NCI-H1930 (cell line): ENCODE measurements around the gene PDGFC.

Experiments used
- DNase-seq, 2 experiments: peaks; one replicate each; lab custom pipeline; 2025; lab: John Stamatoyannopoulos, UW

PDGFC gene

GRCh38 chr4:156827519-156827918 is 144.1 kb downstream of the PDGFC start:
- no peak for DNase-seq

GRCh38 chr4:156825074-156825473 is 146.5 kb downstream of the PDGFC start:
- DNase-seq = no peak

- no peak for DNase-seq
Measured at GRCh38 chr4:156824451-156825060, 147.0 kb downstream of the PDGFC start.

GRCh38 chr4:156820931-156821330 is 150.7 kb downstream of the PDGFC start:
- no peak for DNase-seq

DNA sequence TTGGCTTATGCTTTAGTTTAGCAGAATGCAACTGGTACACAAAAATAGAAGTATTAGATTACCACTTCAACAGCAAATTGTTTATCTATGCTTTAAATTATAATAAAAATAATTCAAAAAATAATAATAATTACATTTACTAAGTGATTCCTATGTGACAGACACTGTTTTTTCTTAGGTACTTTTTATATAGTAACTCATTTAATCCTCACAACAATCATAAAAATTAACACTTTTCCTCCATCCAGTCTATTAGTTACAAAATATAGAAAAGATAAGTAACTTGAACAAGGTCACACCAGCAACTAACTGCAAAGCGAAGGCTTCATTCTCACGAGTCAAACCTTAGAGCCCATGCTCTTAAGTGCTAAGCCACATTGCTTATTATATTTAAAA is 155.2 kb downstream of the PDGFC start:
- no peak for DNase-seq

DNA sequence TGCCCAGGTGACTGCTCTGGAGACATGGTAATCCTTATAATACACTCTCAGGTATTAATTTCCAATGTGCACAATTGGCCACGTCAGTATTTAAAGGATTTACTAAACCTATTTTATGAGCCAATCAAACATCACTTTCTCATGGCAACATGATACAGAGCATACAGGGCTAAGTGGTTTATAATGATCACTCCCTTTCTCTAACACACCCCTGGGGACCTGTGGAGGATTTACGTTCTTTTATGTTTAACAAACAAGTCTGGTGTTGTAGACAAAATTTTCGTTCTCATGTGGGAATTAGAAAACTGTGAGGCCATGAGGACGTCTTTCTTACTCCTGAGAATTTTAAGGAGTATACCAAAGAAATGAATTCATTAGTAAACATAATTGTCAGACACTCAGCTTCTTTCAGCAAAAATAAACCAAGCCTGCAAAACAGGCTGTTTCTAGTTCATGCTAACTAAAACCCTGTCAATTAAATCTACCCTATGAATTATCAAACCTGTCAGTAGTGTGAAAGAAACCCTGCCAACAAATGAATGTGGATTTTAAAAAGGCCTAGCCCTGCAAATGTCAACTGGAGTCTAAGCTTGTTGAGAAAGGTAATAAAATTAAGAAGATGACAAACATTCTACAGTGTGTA is 155.8 kb downstream of the PDGFC start:
- peak; percentile 77 to 80 for DNase-seq

- no peak for DNase-seq
Measured at GRCh38 chr4:156811963-156812362, 159.6 kb downstream of the PDGFC start.

DNA sequence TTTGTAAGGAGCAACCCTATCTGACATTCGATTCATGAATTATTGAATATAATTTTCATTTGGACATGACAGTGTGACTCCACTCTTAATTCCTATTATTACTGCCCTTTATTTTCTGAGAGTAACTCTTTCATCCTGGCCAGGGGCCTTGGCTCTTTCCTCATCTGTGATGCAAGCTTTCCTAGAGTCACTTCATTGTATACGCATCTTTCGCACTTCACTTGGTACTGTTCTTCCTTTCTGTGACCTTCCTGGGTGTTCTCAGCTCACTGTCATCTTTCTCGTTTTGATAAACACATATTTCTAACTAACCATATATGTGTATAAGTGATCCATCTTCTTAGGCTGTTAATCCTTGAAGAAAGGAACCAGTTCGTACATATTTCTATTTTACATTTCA is 160.3 kb downstream of the PDGFC start:
- no peak for DNase-seq

DNA sequence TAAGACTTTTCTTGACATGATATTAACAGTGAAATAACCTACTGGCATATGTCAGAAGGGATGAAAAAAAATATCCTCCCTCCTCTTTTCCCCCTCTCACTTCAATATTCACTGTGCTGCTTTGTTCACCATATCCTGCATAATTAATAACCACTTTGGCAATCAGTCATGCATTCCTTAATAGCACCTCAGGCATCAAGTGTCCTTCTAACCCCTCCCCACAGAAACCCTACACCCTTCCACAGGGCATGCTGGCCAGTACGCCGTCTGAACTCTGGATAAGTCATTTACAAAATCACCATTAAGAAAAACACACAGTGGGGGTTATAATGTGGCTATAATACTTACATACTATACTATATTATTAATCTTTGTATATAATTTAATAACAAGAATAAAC is 165.9 kb downstream of the PDGFC start:
- DNase-seq = no peak

GRCh38 chr4:156803056-156803455 is 168.5 kb downstream of the PDGFC start:
- no peak for DNase-seq

DNA sequence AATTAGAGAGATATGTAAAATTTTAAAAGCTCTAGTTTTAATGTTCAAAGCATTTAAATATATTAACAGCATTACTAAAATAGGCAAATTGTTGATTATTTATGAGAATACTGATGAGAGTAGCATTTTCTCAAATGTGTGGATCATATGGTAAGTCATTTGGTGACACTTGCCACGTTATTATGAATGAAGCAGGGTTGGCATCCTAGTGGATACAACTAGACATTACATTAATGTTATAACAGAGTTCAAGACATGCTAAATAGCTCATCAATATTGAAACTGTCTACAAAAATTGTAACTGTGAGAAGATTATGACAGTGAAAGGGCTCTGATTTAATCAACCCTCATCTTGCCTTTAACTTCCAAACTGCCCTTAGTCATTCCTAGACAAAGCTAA is 171.1 kb downstream of the PDGFC start:
- no peak for DNase-seq

DNA sequence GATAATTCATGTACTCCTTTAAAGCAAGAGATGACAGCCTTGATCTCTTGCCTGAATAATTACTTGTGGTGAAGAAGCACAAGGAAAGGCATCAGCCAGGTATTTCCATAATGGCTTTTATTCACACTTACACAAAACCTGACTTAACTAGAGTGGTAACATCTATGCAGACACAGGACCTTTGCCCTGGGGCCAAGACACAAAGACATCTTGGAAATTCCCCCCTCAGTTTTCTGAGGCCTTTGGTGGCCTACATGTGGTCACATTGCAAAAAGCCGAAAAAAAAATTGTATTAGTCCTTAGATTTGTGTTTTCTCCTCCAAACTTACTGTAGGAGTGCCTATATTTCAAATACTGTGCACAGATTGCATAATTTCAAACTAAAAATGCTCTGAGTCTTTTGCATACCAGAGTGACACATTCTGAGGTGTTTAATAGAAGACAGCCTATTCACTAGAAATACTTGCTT is 172.4 kb downstream of the PDGFC start:
- DNase-seq = no peak

- DNase-seq = no peak
Measured at GRCh38 chr4:156798438-156798837, 173.2 kb downstream of the PDGFC start.

GRCh38 chr4:156797206-156797605 is 174.4 kb downstream of the PDGFC start:
- no peak for DNase-seq

DNA sequence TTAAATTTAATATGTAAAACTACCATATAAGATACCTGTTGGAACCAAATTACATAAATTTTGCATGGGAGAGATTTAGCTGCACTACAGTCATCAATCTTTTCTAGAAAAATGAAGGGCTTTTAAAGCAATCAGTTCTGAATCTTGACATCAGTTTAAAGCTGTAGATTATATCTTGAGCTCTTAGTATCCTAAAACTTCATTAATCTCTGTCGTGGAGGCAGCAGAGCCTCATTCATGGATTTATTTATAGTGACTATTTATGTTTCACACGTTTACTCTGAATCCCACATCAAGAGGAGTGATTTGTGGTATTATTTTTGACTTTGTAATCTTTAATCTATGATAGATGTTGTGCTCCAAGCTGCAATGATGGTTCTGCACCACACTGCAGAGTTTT is 175.9 kb downstream of the PDGFC start:
- no peak for DNase-seq

GRCh38 chr4:156794863-156795262 is 176.7 kb downstream of the PDGFC start:
- no peak for DNase-seq

- DNase-seq = no peak
Measured at GRCh38 chr4:156792462-156793085, 179.0 kb downstream of the PDGFC start.

DNA sequence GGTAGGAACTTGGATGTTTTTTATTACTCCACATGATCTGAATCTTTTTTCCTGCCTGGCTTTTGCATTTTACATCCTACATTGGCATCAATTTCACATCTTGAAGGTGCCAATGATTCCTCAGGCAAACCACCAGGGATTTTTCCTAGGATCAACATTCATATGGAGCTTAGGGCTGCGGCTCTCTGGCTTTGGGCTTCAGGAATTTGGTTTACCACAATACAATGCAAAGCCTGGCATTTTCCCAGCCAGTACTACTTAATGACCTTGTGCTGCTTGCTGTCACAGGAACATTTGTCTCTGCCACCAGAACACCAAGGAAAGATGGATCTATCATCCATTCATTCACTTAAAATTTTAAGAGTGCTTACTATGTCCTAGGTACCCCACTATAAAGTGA is 180.7 kb downstream of the PDGFC start:
- DNase-seq = no peak

DNA sequence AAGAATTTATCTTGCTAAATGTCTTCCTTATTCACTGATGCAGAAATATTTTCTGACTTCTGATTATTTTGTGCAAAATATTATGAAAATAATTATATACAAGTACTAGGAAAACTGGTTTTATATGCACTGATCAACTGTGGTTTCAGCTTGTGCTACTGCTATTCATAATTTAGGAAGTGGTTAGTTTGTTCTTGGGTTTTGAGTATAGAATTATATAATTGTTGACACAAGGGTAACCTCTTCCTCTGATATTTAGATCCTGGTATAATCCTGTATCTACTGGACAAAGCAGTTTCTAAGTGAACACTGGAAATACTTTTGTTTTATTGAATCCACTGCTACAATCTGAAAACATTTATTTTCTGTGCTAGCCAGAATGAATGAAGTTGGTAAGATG is 182.8 kb downstream of the PDGFC start:
- DNase-seq = no peak

GRCh38 chr4:156786713-156787112 is 184.9 kb downstream of the PDGFC start:
- DNase-seq = no peak

GRCh38 chr4:156784970-156785369 is 186.6 kb downstream of the PDGFC start:
- no peak for DNase-seq

DNA sequence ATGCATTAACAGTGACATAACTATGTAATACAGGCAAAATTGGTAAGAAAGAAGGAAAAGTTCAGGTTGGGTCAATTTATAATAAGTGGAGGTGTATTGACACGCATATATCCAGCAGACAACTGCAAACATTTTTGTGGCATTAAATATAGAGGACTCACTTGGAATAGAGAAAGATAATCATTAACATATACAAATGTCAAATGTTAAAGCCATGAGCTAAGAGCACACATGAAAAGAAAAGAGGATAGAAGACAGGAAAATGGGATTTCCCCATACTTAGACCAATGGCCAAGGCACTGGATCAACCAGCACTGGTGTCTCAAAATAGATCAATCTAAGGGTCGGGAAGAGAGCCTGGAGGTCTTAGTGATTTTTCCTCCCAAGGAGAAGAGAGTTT is 187.6 kb downstream of the PDGFC start:
- no peak for DNase-seq

DNA sequence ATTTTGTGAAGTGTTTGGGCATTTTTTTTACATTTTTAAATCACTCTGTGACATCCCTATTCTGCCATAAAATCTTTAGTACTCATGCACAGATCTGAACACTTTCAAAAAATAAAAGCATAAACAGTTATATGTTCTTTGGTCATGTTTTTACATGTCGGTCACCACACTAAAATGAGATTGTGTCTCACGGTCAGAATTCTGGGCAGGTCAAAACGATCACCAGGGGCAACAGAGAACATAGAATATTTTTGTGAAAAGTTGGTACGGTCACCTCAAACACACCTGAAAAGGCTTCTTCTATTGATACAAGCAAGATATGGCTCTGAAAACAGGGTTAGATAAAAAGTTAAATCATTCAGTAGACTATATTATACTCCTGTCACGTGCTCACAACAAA is 189.1 kb downstream of the PDGFC start:
- no peak for DNase-seq

- no peak for DNase-seq
Measured at GRCh38 chr4:156781852-156782251, 189.7 kb downstream of the PDGFC start.
